ENCODE measurements around the gene FNDC5.
A peak's percentile ranks its signal among the peaks of the same experiment; 100 is the strongest.

Gene FNDC5

GRCh38 chr1:32884726-32885125, 14.0 kb upstream of the FNDC5 start:
- Mint-ChIP-seq H3K27me3 (peaks cover 85% of the 10 kb centered on the region), H3K36me3 (no peaks in the 10 kb centered on the region)
- CTCF ChIA-PET, result interaction anchor here (1.5 kb wide), 1 partner anchor 9 kb away, joined by 7 read pairs; no protein-coding TSS in a partner anchor

GRCh38 chr1:32884032-32884372, 13.3 kb upstream of the FNDC5 start:
- Mint-ChIP-seq H3K9me3 (no peaks in the 10 kb centered on the region), H3K4me1 (peaks cover 4% of the 10 kb centered on the region), H3K4me3 (no peak overlapping the region), H3K27ac (no peak overlapping the region), H3K36me3 (no peaks in the 10 kb centered on the region), H3K27me3 (peaks cover 82% of the 10 kb centered on the region)
- no peak for DNase-seq
- CTCF ChIA-PET, result no interaction called here

More at GRCh38 chr1:32884726-32885125, 14.0 kb upstream of the FNDC5 start:
- Mint-ChIP-seq H3K4me3 (no peak overlapping the region), H3K9me3 (no peaks in the 10 kb centered on the region), H3K4me1 (peaks cover 4% of the 10 kb centered on the region), H3K27ac (no peak overlapping the region)
- no peak for DNase-seq

DNA sequence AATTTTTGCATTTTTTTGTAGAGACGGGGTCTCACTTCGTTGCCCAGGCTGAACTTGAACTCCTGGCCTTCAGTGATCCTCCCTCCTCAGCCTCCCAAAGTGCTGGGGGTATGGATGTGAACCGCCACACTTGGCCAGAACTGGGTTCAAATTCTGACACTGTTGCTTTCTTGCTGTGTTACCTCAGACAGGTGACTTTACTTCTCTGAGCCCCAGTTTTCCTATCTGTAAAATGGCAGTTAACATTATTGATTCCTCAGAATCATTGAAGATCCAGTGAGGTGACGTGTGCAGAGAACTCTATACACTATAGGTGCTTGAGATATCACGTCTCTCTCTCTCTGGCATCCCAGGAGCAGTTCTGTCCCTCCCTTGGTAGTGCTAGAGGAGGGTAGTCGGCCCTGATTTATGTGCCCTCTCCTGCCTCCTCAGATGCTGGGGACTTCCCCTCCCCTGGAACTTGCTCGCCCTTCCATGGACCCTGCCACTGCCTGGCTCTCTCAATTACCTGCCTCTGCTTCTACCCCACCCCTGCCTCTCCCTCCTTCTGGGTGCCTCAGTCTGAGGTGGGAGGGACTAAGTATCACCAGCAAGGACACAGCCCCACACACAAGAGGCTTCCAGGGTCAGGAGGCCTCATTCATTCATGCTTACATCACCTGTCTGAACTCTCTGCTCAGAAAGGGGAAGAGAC, 12.8 kb upstream of the FNDC5 start:
- CTCF ChIA-PET, result no interaction called here
- peaks cover 79% of the 10 kb centered on the region for H3K27me3 Mint-ChIP-seq

DNA sequence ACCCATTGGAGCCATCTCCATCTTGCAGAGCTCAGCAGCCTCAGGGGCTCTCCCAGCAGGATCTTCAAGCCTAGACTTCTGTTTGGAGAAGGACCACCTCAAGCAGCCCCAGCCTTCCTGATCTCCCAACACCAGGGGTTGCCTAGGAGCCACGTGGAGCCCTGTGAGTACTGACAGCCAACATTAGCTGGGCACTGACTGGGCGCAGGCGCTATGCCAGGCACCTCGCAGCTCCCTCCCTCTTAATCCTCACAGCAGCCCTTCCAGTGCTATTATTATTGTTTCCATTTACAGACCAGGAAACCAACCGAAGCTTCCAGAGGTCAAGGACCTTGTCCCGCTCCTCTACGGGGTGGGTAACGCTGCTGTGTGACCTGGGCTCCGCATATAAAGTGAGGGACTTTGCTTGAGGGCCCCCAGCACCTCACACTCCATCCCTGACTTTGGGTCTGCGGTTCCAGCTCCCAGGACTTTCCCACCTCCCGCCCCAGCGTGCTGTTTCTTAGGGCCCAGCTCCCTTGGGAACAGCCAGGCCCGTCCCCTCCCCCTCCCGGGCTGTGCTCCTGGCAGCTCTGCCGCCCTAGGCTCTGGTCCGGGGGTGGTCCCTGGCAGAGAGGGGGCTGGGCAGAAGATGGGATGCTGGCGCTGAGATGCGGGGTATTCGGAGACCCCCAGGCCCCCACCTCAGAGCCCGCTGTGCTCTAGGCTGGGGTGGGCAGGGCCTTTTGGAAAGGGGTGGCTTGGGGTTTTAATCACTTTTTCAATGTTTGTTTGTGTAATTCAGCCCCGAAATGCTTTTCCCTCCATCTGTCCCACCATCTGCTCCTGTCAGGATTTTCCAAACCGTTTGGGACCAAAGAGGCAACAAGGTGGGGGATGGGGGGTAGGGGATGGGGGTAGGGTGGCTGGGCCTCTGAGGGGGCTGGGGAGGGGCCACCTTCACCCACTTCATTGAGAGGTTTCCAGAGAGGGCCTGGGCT, 11.4 kb upstream of the FNDC5 start:
- Mint-ChIP-seq H3K4me1 (peaks cover 4% of the 10 kb centered on the region), H3K27ac (no peak overlapping the region), H3K9me3 (no peaks in the 10 kb centered on the region), H3K4me3 (no peak overlapping the region), H3K27me3 (peaks cover 79% of the 10 kb centered on the region), H3K36me3 (no peaks in the 10 kb centered on the region)
- CTCF ChIA-PET, result interaction anchor here (0.7 to 1.8 kb wide), 4 partner anchors 9 to 204 kb away, joined by 3 to 10 read pairs (median 3); no protein-coding TSS in a partner anchor
- no peak for DNase-seq

More for the DNA sequence above, 12.8 kb upstream of the FNDC5 start:
- no peaks in the 10 kb centered on the region for H3K36me3 Mint-ChIP-seq
- DNase-seq, result no peak
- no peak overlapping the region for H3K4me3 Mint-ChIP-seq
- no peaks in the 10 kb centered on the region for H3K9me3 Mint-ChIP-seq
- no peak overlapping the region for H3K27ac Mint-ChIP-seq
- peaks cover 4% of the 10 kb centered on the region for H3K4me1 Mint-ChIP-seq

- H3K4me1 Mint-ChIP-seq, result peaks cover 4% of the 10 kb centered on the region
- H3K27ac Mint-ChIP-seq, result no peak overlapping the region
- DNase-seq, result no peak
- H3K27me3 Mint-ChIP-seq, result peaks cover 78% of the 10 kb centered on the region
- no peaks in the 10 kb centered on the region for H3K9me3 Mint-ChIP-seq
- CTCF ChIA-PET, result interaction anchor here (0.7 to 1.8 kb wide), 4 partner anchors 8 to 205 kb away, joined by 3 to 10 read pairs (median 3); no protein-coding TSS in a partner anchor
- H3K4me3 Mint-ChIP-seq, result no peak overlapping the region
- no peaks in the 10 kb centered on the region for H3K36me3 Mint-ChIP-seq
Measured at GRCh38 chr1:32881291-32881690, 10.6 kb upstream of the FNDC5 start.

DNA sequence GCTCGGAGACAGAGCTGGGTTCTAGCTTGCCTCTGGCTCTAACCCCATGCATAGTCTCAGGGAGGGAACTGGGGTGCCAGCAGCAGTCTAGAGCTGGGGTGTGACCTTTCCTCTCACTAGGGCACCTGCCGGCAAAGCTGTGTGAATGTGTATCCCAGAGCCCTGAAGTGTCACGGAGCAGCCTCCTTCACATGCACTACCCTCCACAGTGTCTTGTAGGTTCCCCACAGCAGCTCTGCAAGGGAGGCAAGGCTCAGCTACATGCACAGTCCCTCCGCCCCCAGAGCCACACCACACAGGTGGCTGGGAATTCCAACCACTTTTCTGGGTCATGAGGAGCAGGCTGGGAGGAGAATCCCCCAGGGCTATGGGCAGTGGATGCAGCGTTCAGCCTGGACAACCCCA, 7.9 kb upstream of the FNDC5 start:
- Mint-ChIP-seq H3K27ac (no peak overlapping the region), H3K9me3 (no peaks in the 10 kb centered on the region), H3K36me3 (no peaks in the 10 kb centered on the region), H3K4me3 (no peak overlapping the region), H3K27me3 (peaks cover 79% of the 10 kb centered on the region), H3K4me1 (peaks cover 2% of the 10 kb centered on the region)
- no peak for DNase-seq
- CTCF ChIA-PET, result interaction anchor here (0.7 to 1.2 kb wide), 5 partner anchors 14 to 237 kb away, joined by 3 to 6 read pairs (median 4); no protein-coding TSS in a partner anchor

- peaks cover 2% of the 10 kb centered on the region for H3K4me1 Mint-ChIP-seq
- no peak overlapping the region for H3K27ac Mint-ChIP-seq
- H3K36me3 Mint-ChIP-seq, result no peaks in the 10 kb centered on the region
- DNase-seq, result no peak
- CTCF ChIA-PET, result interaction anchor here (0.9 to 1.2 kb wide), 4 partner anchors 14 to 237 kb away, joined by 3 to 6 read pairs (median 4); no protein-coding TSS in a partner anchor
- H3K27me3 Mint-ChIP-seq, result peaks cover 78% of the 10 kb centered on the region
- H3K4me3 Mint-ChIP-seq, result no peak overlapping the region
- no peaks in the 10 kb centered on the region for H3K9me3 Mint-ChIP-seq
Measured at GRCh38 chr1:32878183-32878582, 7.5 kb upstream of the FNDC5 start.

DNA sequence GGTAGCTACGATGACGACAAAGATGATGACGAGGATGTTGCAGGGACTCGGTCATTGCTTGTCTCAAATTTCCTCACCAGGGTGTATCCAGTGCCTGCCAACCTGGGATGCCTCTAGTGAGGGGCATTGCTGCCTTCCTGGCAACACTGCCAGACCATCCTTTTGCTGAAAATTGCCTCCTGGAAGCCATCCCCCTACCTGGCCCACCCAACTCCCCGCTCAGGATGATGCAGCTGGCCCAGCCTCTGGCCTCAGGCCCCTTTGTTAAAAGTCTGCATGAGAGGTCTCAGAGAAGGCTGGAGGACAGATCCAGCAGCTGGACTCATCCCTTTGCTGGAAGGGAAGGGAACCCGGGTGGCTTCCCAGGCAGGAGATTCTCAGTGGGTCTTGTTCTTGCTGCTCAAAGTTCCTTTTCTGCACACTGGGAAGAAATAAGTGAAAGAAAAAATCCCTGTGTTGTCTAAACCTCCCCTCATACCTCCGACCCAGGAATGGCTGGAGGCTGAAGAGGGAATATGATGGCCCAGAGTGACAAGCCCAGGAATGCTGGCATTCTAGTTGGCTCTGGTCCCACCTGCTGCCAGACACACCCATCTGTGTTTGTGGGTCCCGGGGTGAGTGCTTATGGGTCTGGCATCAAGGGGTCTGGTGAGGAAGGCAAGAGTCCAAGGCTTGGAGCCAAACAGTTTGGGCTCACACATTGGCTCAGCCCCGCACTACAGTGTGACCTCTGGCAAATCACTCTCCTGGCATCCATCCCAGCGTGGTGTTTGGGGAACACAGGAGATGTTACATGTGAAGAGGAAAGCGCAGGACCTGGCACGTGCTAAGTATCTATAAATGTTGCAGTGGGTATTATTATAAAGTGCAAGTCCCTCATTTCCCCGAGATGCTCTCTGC, 6.7 kb upstream of the FNDC5 start:
- DNase-seq, result no peak
- Mint-ChIP-seq H3K36me3 (no peaks in the 10 kb centered on the region), H3K9me3 (no peaks in the 10 kb centered on the region), H3K27me3 (peaks cover 79% of the 10 kb centered on the region), H3K4me1 (peaks cover 2% of the 10 kb centered on the region), H3K4me3 (no peak overlapping the region), H3K27ac (no peak overlapping the region)
- CTCF ChIA-PET, result interaction anchor here (0.6 to 6.9 kb wide), 15 partner anchors 10 to 594 kb away, joined by 3 to 68 read pairs (median 6); partner anchors contain the start of gene AZIN2

DNA sequence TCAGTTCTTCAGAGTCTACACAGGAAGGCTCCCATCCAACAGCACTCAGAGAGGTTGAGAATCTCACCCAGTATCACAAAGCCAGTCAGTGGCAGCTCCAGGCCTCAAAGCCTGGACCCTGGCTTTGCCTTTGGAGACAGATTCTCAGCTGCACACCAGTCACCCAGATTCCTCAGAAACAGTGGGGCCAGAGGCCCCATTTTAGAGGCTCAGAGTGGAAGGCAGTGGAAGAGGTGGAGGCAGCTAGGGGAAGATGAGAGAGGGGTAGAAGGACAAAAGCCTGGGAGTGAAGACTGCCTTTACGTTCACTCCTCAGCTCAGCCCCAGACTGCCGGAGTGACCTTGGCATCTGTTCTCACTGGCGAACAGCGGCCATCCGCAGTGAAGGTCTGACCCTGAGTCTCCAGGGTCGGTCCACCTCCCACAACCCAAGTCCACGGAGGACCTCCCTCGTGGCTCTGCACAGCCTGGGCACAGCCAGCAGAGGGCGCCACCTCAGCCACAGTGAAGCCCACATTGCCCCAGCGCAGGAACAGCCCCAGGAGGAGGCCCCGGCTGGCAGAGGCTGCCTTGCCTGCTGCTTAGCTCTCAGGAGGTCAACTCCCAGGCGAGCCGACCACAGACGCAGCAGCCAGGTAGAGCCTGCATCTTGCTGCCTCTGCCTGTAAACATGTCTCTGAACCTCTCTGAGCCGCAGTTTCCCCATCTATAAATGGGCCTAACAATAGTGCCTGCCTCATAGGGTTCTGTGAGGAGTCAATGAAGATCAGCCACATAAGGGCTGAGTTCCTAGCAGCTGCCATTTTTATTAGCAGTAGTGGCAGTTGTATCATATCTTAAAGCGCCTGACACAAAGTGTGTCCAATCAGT, 5.9 kb upstream of the FNDC5 start:
- peak; percentile 80 for DNase-seq
- CTCF ChIA-PET, result interaction anchor here (0.6 to 6.9 kb wide), 24 partner anchors 9 to 595 kb away, joined by 3 to 68 read pairs (median 4); partner anchors contain the start of genes AZIN2 and HPCA
- H3K4me1 Mint-ChIP-seq, result peaks cover 2% of the 10 kb centered on the region
- no peak overlapping the region for H3K27ac Mint-ChIP-seq
- H3K27me3 Mint-ChIP-seq, result peaks cover 79% of the 10 kb centered on the region
- H3K4me3 Mint-ChIP-seq, result no peak overlapping the region
- H3K36me3 Mint-ChIP-seq, result no peaks in the 10 kb centered on the region
- H3K9me3 Mint-ChIP-seq, result no peaks in the 10 kb centered on the region

- Mint-ChIP-seq H3K4me1 (peaks cover 5% of the 10 kb centered on the region), H3K27ac (no peak overlapping the region), H3K36me3 (no peaks in the 10 kb centered on the region), H3K4me3 (no peak overlapping the region), H3K9me3 (no peaks in the 10 kb centered on the region), H3K27me3 (peaks cover 80% of the 10 kb centered on the region)
- no peak for DNase-seq
- CTCF ChIA-PET, result interaction anchor here (0.9 to 6.9 kb wide), 19 partner anchors 9 to 597 kb away, joined by 3 to 68 read pairs (median 7); partner anchors contain the start of gene HPCA
Measured at GRCh38 chr1:32874860-32875752, 4.4 kb upstream of the FNDC5 start.

- H3K36me3 Mint-ChIP-seq, result peaks cover 11% of the 10 kb centered on the region
- peaks cover 93% of the 10 kb centered on the region for H3K27me3 Mint-ChIP-seq
- CTCF ChIA-PET, result interaction anchor here (0.7 to 6.9 kb wide), 13 partner anchors 9 to 598 kb away, joined by 3 to 68 read pairs (median 4); partner anchors contain the start of gene HPCA
- no peaks in the 10 kb centered on the region for H3K9me3 Mint-ChIP-seq
- no peak overlapping the region for H3K27ac Mint-ChIP-seq
- no peak overlapping the region for H3K4me3 Mint-ChIP-seq
- DNase-seq, result no peak
- peaks cover 9% of the 10 kb centered on the region for H3K4me1 Mint-ChIP-seq
Measured at GRCh38 chr1:32873484-32873883, 2.8 kb upstream of the FNDC5 start.

- no peaks in the 10 kb centered on the region for H3K9me3 Mint-ChIP-seq
- peaks cover 14% of the 10 kb centered on the region for H3K36me3 Mint-ChIP-seq
- no peak for DNase-seq
- peaks cover 9% of the 10 kb centered on the region for H3K4me1 Mint-ChIP-seq
- CTCF ChIA-PET, result interaction anchor here (1.0 to 6.9 kb wide), 13 partner anchors 9 to 352 kb away, joined by 3 to 66 read pairs (median 4); no protein-coding TSS in a partner anchor
- H3K27ac Mint-ChIP-seq, result no peak overlapping the region
- no peak overlapping the region for H3K4me3 Mint-ChIP-seq
- peaks cover 89% of the 10 kb centered on the region for H3K27me3 Mint-ChIP-seq
Measured at GRCh38 chr1:32872192-32872460, 1.4 kb upstream of the FNDC5 start.
